GM18511 (cell line): Measurements from ENCODE around the gene KRTAP29-1.
A peak's percentile ranks its signal among the peaks of the same experiment; 100 is the strongest.
"Not testable (repeated sequence)": the region's sequence is repeated elsewhere in the genome, so short reads cannot be mapped to it uniquely, and the experiment has no call there.

ENCODE experiments used
- ATAC-seq: cut with Tn5 transposase; IDR thresholded peaks from one replicate; pipeline ENCODE4 v1.9.1; 2021; ENCODE audit warnings: mild to moderate bottlenecking, moderate library complexity; ENCODE audit not compliant: unreplicated experiment

KRTAP29-1 gene, protein sequence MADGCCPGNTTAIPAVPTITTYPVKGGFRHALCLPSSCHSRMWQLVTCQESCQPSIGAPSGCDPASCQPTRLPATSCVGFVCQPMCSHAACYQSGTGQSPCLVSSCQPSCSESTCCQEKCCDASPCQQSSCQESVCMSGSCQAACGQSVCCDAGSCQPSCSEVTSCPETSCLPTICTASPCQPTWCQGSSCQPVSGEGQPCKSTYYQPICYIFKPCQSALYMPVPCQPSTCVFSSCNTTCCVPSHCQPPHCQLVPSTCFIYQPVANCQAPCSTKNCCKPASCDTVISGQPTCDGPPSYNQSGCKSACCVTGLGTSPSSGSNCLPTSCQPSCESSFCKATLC

DNA sequence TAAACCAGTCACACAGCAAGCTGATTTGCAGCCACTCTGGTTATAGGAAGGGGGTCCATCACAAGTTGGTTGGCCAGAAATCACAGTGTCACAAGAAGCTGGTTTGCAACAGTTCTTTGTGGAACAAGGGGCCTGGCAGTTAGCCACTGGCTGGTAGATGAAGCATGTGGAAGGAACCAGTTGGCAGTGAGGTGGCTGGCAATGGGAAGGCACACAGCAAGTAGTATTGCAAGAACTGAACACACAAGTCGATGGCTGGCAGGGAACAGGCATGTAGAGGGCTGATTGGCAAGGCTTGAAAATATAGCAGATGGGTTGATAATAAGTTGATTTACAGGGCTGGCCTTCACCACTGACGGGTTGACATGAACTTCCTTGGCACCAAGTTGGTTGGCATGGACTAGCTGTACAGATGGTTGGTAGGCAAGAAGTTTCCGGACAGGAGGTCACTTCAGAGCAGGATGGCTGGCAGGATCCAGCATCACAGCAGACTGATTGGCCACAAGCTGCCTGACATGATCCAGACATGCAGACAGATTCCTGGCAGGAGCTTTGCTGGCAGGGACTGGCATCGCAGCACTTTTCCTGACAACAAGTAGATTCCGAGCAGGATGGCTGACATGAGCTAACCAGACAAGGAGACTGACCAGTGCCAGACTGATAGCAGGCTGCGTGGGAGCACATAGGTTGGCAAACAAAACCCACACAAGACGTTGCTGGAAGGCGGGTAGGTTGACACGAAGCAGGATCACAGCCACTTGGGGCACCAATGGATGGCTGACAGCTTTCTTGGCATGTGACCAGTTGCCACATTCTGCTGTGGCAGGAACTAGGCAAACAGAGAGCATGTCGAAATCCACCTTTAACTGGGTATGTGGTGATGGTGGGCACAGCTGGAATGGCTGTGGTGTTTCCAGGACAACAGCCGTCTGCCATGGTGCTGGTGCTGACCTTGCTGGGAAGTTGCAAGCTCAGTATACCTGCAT is at the start of gene KRTAP29-1:
KRTAP29-1 (minus strand) TSS at position 936 of the 986 bp plus-strand sequence; CDS start at position 936, 0 bp downstream.
- ATAC-seq = no peak

DNA sequence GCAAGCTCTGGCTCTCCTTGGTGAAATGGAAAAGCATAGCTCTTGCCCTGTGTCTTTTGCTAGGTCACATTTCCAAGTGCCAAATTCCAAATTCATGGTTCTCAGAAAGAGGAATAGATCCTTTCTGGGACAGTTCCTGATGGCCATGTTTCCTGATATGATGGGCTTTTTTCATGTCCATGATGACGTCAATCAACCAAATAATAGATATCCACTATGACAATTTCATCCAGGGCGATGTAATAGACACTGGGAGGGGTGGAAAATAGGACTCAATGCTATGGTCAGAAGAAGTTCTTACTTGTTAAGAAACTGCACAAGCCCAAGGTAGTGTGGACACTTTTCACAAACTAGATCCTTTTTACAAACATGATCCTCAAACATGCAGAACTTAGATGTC is 48.5 kb upstream of the KRTAP29-1 start:
- ATAC-seq = no peak

- not testable (repeated sequence) for ATAC-seq
These were observed 47.8 kb upstream of the KRTAP29-1 start, which contains the start of gene KRT33A for GRCh38 chr17:41350381-41350878. KRT33A (minus strand) TSS chr17:41350828; CDS start chr17:41350767, 61 bp downstream.

DNA sequence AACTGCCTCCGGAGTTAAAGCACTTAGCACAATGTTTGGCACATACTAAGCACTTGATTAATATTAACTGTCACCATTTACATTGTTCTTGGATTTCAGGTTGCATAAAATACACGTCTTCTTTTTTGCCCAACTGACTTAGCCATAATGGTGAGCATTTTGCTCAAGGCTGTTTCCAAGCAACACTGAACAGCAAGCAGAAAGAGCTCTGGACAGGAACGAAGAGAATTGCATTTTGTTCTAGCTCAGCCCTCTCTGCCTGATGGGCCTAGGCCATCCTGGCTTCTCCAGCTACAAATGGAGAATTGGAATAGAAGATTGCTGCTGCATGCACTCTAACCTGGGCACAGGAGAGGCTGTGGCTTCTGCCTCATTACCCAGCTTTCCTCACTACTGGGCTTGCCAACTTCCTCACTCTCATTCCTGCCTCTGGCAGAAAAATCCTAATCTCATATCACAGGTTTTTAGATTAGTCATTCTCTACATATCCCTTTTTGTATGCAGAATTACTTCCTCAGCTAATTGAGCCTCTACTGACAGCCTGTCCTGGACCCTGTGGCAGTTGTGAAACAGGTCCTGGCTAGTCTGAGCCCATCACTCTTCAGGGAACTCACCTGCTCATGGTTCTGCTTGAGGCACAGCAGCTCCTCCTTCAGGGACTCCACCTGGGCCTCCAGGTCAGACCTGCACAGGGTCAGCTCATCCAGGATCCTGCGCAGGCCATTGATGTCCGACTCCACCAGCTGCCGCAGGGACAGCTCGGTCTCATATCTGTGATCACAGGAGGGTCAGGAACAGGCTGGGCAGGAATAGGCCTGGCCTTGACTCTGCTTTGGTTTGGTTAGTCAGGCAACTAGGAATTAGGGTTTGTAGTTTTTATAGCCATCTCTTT is 45.5 kb upstream of the KRTAP29-1 start:
- no peak for ATAC-seq

- not testable (repeated sequence) for ATAC-seq
These were observed 43.8 kb upstream of the KRTAP29-1 start for GRCh38 chr17:41346421-41346820.

GRCh38 chr17:41345992-41346391 is 43.3 kb upstream of the KRTAP29-1 start:
- no peak for ATAC-seq

- no peak for ATAC-seq
These were observed 40.4 kb upstream of the KRTAP29-1 start for GRCh38 chr17:41343029-41343428.

- ATAC-seq = peak; percentile 45
These were observed 38.5 kb upstream of the KRTAP29-1 start for GRCh38 chr17:41340934-41341861.

DNA sequence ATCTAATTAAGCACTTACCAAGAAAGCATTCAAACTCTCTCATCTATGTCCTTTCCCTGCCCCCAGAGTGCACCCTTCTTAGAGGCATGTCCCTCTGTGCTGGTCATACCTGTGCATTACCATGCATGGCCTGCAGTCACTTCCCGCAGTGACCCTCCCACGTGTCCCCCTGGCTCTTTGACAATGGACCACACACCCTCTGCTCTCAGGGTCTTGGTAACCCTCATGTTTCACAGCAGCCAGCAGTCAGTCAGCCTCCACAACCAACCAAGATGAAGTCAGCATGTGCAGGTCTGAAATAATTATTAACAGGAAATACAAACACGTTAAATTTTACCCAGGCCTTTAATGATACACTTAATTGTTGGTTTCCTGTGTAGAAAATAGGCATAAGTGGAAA is 37.8 kb upstream of the KRTAP29-1 start:
- peak; percentile 35 for ATAC-seq

GRCh38 chr17:41339571-41340172 is 37.0 kb upstream of the KRTAP29-1 start:
- ATAC-seq = no peak

DNA sequence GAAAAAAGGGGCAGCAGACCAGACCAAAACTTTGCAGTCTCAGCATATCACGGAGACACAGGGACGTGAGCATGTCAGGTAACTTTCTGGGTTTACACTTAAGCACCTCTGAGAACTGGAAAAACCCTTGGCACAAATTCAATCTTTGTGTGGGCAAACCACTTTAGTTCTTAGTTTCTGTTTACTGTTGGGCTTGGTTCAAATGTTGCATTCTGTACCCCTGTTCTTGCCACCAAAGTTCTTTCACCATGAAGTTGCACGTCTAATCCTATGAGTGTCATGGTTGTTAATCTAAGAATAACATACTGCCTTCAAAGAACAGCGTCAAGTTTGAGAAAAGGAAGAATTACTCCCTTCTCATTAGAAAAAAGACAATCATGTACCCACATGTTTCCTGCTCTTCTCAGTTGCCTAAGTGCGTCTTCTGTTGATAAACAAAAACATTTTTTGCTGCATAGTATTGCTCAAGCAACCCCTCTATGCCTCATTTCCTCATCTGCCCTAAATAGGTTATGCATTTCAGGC is 36.4 kb upstream of the KRTAP29-1 start:
- no peak for ATAC-seq

- ATAC-seq = no peak
These were observed 33.1 kb upstream of the KRTAP29-1 start for GRCh38 chr17:41335747-41336146.

GRCh38 chr17:41334385-41335305 is 32.0 kb upstream of the KRTAP29-1 start:
- no peak for ATAC-seq

DNA sequence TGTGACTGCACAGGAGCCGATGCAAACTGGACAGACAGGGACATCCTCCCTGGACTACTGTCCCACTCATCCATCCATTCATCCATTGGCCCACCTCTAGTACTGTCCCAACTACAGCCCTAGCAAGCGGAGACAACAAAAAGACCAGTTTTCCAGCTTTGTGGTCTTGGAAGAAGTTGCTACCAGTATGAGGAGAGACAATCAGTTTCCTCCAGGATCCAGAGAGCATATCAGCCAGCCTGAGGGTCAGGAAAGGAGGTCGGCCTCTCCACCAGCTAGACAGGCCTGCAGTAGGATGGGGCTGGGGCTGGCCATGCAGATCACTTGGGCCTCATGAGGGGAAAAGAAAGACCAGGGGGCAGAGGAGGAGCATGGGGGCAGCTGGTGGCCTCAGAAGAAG is 31.2 kb upstream of the KRTAP29-1 start:
- ATAC-seq = no peak

DNA sequence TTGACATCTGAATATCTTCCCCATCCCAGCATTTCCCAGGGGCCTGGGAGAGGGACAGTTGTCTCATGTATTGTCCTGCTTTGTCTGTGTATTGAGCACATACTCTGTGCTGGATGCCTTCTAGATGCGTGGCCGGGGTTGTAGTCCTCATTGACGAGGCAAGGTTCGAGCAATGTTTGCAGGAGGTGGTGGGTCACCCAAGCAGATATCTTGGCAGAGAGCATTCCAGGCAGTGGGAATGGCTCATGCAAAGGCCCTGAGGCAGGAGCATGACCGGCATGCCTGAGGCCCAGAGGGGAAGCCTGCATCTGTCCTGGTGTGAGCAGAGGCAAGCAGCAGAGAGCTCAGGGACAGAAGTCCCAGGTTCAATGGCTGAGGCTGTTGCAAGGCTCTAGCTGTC is 30.4 kb upstream of the KRTAP29-1 start:
- ATAC-seq = no peak

- ATAC-seq = no peak
These were observed 29.6 kb upstream of the KRTAP29-1 start for GRCh38 chr17:41332239-41332638.

- ATAC-seq = no peak
These were observed 29.0 kb upstream of the KRTAP29-1 start for GRCh38 chr17:41331606-41332005.
